PC-3 (cell line): ENCODE data around the gene IL20.

Experiments used
- CTCF ChIP-seq: fragments of 300-600 bp; sonication (generic); conservative IDR thresholded peaks from 2 replicates; pipeline ENCODE4 v1.5.1; 2017; ENCODE audit warnings: antibody characterized with exemption, low read depth, mild to moderate bottlenecking, low read length
- EZH2 ChIP-seq: fragments of 300-600 bp; sonication (generic); IDR thresholded peaks from one replicate; pipeline ENCODE4 v1.6.1; 2017; ENCODE audit warnings: antibody characterized with exemption, mild to moderate bottlenecking, low read length; ENCODE audit not compliant: unreplicated experiment

- TF ChIP-seq CTCF (no peak), EZH2 (no peak)
Measured at GRCh38 chr1:206867239-206867638, 1.8 kb downstream of the IL20 start.
